NCI-H2107 treated with DMSO at 0.1 percent for 48 hours (cell line): ENCODE measurements around the gene TFF3.

ENCODE experiments used
- DNase-seq: peaks from one replicate; lab custom pipeline; 2025; ENCODE audit not compliant: unreplicated experiment; lab: John Stamatoyannopoulos, UW

TFF3 gene

GRCh38 chr21:42272984-42273600 is 42.1 kb downstream of the TFF3 start:
- DNase-seq, result no peak

GRCh38 chr21:42272109-42272962 is 42.9 kb downstream of the TFF3 start:
- no peak for DNase-seq

DNA sequence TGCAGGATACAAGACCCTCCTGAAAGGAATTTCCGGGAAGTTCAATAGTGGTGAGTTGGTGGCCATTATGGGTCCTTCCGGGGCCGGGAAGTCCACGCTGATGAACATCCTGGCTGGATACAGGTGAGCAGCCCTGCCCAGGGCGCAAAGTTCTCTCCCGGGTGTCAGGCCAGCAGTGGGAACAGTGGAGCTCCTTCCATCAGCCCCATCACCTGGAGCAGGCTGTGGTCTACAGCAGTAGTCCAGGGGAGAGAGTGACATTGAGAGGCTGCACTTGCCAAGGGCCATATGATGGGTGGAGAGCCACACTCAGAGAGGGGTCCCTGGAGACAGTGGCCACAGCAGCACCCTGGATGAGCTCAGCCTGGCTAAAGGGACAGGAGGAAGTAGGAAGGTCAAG is 44.1 kb downstream of the TFF3 start:
- no peak for DNase-seq

GRCh38 chr21:42269386-42269785 is 45.8 kb downstream of the TFF3 start:
- peak; percentile 86 for DNase-seq

DNA sequence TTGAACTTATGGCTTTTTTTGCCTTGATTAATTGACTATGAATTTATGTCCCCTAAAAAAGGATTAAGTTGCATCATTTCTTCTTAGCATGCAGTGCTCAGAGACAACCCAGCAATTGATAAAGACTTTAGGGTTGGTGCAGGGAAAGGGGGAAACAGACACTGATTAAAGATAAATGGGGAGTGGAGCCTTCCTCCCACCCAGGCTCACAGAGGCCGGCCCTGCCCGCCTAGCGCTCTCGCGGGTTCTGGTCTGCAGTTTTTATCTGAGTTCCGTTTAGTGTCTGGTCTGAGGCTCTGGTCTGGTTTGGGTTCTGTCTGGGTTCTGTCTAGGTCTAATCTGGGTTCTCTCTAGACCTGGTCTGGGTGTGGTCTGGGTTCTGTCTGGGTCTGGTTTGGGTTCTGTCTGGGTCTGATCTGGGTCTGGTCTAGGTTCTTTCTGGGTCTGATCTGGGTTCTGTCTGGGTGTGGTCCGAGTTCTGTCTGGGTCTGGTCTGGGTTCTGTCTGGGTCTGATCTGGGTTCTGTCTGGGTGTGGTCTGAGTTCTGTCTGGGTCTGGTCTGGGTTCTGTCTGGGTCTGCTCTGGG is 48.1 kb downstream of the TFF3 start:
- no peak for DNase-seq

- DNase-seq, result no peak
These were observed 49.9 kb downstream of the TFF3 start for GRCh38 chr21:42265231-42265812.

GRCh38 chr21:42264245-42265195 is 50.7 kb downstream of the TFF3 start:
- no peak for DNase-seq

GRCh38 chr21:42263591-42264131 is 51.5 kb downstream of the TFF3 start:
- DNase-seq, result peak; percentile 15

GRCh38 chr21:42262831-42263231 is 52.4 kb downstream of the TFF3 start:
- no peak for DNase-seq

DNA sequence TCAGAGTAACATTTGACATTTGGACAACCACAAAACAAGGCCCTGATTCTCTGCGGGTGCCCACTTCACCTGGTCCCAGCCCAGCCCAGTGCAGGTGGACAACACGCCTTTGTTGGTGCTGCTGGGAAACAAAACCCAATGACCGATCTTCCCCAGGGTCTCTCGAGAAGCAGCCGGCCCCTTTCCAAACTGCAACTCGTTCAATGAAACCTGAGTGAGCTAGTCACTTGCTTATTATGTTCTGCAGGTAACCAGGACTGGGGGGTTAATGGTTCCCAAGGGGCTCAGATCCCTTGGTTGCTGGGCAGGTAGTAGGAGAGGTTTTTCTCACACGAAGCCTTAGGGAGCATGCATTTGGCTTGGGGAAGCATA is 53.4 kb downstream of the TFF3 start:
- peak; percentile 75 for DNase-seq
